HG03432 (cell line): ENCODE measurements around the gene CABP7.

Experiments used
- ATAC-seq: cut with Tn5 transposase; IDR thresholded peaks from one replicate; pipeline ENCODE4 v1.9.1; 2021; ENCODE audit warnings: mild to moderate bottlenecking, moderate library complexity; ENCODE audit not compliant: unreplicated experiment

The CABP7 gene

DNA sequence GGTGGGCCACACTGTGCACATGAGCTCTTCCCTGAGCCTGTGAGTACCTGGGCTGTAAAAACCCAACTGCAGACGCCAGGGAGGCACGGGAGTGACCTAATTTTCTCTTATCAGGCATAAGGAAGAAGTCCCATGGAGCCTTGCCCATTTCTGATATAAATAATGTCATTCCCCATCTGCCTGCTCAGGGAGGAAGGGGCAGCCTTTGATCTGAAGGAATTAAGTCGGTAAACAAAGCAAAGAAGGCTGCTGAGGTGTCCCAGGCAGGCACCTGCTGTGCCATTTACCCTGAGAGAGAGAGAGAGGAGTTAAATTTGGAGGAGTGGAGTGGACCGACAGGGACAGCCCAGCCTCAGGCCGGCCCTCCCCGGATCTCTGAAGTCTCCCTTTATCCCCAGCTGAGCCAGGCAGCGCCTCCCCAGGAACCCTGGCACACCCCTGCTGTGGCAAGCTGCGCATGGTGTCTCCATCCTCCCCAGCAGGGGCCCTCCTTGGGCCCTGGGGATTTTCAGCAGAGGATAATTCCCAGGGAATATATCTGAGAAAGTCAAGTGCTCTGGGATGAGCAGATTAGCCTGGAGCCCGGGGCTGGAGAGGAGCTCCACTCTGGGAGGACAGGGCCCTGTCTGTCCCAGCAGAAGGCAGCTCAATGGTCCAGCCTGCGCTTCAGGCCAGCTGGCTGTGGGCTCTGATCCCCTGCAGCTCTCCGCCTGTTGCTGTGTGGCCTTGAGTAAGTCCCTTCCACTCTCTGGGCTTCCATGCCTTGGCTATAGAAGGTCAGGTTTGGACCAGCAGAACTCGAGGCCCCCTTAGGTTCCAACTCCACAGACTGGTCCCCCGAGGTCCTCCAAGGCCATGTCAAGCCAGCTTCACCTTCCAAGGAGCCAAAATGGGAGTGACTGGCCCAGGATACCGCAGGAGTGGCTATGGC, 17.5 kb upstream of the CABP7 start:
- ATAC-seq, result no peak

DNA sequence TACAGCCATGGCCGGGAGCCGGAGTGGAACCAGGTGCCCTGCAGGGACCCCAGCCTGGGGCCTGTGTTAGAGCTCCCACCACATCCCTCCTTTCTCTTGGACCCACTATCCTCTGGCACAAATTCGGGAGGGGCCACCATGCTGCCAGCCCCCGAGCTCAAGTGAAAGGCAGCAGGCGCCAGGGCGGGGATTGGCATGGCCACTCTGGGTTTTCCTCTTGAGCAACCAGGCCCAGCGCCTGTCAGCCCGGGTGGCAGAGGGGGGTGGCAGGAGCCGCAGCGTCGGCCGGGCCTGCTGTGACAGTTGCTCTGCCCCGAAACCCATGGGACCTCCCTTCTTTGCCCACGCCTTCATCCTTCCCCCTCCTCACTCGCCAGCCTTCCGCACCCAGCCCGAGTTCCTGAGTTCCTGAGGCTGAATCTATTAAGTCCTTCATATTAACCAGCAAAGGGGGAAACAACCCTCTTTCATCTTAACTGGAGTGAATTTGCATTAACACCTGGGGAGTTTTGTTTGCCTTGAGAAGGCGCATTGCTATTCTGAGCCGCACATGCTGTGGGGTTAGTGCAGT, 16.8 kb upstream of the CABP7 start:
- no peak for ATAC-seq

DNA sequence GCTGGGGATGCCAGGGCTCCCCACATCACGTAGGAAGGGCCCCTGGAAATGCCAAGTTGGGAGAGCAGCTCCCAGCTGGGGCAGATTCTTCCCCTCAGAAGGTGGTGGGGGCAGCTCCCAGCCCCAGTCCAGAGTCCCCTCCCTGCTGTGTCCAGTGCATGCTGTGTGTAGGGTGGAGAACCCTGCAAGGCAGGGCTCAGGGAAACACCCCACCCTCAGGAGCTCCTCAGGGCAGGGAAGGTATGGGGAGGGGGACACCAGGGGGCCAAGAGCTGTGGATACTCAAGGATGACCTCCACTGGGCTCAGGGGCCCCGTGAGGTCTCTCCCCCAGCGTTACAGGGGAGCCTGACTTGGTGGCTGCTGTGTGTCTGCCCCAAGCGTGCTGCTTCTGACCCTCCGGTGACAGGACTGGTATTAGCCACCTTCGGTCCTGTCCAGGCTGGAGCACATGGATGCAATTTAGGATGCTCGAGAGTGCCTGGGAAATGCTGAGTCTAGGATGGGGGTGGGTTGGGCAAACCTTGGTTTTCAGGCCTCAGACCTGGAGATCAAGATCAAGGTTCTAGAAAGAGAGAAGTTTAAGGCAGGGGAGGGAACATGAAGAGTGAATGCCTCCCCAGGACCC, 16.1 kb upstream of the CABP7 start:
- ATAC-seq, result no peak

DNA sequence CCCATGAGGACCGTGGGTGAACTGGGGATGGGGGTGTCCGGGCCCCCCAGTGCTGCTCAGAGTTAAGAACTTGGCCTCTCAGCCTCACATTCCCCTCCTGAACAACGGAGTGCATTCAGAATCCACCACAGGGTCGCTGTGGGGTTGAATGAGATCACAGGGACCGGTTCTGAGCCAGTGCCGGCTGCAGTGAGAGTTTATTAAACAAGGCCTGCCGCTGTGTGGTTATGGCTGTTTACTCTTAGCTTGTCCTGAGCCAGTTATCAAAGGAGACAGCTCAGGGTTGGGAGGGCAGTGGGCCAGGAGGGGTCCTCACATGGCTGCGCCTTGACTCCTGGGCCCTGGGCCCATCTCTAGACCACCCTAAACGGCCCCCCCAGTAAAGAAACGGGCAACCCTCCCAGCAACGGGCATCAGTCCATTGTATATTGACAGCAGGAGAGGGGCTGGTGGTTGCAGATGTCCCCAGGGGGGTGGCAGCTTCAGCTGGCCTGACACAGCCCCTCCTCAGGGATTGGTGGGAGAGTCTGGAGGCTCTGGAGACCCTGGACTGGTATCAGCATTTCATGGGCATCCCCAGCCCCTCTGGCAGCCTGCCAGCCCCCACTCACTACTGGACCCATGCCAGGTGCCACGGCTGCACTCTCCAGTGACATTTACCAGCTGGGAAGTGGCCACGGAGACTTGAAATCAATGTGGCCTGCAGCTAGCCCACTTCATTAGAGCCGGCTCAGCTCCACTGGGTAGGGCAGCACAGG, 15.1 kb upstream of the CABP7 start:
- no peak for ATAC-seq

DNA sequence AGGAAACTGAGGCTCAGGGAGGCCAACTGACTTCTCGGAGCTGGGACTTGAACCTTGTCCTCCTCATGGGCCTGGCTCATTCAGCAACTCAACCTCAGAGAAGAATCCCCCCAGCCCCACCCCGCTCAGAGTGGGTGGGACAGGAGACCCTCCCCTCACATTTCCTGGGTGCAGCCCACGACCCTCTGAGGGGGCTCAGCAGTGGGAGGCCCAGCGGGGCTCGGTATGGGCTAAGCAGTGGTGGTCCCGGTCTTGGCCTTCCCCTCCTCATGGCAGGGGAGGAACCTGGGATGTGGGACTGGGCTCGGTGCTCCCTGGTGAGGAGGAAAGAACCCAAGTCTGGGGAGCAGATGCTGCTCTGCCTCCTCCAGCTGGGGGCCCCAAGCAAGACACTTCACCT, 14.2 kb upstream of the CABP7 start:
- ATAC-seq, result no peak

DNA sequence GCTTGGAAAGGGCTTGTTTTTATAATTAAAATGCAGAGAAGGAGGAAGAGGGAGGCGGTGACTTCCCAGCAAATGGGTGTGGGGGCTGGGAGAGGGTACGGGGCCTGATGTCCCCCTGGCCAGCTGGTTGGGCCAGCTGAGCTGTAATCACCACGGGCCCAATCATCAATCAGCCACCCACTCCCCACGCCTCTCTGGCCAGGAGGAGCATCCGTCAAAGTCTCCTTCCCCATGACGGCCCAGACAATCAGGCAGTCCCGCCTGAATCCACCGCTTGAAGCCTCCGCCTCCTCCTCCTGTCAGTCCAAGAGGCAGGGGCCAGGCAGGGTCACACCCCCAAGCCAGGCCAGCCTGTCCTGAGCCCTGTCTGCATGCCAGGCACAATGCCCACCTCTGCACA, 13.3 kb upstream of the CABP7 start:
- ATAC-seq, result no peak

DNA sequence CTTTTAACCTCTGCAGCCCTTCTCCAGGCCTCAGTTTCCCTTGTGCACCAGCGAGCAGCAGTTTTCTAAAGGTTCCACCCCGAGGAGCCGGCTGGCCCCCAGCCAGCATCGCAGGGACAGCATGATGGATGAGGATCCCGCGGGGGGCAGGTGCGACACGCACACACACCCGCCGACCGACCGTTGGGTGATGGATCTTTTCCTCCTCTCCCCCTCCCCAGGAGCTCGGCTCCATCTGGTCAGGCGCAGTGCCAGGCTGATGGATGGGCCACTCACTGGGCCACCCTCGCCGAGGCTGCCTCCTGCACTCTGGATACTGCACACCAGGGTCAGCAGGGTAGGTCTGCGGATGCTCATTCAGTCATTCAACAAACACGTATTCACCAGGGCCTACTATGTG, 12.8 kb upstream of the CABP7 start:
- ATAC-seq, result no peak

DNA sequence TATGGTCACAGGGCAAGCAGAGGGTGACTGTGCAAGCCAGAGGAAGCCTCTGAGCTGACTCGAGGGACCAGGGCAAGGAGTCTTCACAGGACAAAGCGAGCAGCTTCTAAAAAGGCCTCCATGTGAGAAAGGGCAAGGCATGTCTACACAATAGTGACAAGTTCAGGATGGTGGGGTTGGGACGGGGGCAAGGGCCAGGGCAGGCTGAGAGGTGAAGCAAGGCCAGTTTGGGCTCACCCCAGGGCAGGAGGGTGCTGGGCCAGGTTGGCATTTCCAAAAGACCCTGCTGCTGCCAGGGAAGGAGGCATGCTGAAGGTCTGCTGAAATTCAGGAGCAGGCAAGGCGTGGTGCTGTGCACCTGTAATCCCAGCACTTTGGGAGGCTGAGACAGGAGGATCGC, 12.3 kb upstream of the CABP7 start:
- ATAC-seq, result no peak

DNA sequence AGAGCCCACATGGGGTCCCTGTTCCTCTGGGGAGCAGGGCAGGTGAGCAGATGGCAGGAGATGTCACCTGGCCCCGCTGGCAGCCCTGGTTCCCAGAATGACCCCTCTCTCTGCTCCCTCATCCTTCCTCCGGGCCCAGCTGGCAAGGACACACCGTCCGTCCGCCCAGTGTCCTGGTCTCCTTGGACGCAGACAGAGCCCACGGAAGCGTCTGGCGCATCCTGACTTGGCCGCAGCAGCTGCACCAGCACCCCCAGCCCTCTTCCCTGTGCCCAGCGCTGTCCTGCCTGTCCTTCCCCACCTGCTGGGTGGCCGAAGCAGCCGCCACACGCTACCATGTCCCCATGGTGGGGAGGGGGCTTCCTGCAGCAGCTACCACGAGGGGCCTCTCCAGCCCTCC, 9.6 kb upstream of the CABP7 start:
- no peak for ATAC-seq

DNA sequence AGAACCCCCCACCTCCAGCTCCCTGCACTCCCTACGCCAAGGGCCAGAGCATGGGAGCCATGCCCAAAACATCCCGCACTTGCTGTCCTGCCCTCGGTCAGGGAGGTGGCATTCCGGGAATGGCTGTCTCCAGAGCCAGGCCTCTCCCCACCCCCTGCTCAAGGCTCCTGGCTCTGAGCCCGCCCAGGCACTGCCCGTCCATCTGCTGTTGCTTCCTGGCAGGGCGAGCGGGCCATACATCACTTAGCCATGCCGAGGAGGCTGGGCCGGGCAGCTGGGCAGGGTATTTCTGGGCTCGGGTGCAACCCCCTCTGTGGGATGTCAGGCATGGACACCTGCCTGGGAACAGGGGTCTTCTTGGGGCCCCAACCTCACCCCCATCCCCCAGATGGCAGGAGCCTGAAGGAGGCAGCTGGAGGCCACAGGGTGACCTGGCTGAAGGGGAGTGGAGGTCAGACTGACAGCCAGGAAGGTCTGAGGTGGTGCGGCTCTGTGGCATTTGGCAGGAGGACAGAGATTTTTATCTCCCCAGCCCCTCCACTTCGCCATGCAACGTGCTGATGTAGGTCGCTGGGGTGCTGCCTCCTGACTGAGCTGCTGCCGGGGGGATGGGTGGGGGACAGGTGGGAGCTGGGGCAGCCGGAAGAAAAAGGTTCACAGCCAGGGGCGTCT, 8.7 kb upstream of the CABP7 start:
- ATAC-seq, result no peak

DNA sequence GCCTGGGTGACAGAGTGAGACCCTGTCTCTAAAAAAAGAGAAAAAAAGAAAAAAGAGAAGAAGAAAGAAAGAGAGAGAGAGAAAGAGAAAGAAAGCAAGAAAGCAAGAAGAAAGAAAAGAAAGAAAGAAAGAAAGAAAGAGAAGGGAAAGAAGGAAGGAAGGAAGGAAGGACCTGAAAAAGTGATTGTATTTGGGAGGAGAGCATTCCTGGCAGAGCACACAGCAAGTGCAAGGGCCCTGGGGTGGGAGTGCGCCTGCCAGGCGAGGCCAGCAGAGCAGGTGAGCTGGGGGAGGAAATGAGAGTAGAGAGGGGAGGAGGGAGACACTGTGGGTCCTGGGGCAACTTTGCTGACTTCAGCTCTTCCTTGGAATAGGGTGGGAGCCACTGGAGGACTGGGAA, 7.7 kb upstream of the CABP7 start:
- no peak for ATAC-seq

DNA sequence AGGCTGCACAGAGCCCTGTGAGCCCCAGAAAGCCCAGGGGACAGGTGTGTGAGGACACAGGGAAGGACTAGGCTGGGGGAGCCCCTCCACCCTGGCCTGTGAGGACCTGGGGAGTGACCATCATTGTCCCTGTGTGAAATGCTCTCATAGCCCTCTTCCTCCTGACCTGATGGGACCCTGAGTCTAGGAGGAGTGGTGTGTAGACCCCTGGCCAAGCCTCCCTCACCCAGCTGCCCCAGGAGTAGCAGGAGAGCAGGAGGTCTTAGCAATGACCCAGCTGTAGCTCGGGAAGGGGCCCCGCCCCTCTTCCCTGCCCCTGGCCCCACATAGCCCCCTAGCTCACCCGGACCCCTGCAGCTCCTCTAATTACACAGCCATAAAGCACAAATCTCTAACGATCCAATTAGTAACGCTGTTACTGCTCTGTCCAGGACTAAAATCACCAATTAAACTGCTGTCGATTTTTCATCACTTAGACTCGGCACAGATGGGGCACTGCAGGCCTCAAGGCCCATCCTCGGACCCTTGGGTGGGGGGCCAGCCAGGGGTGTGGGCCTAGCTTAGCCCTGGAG, 6.6 kb upstream of the CABP7 start:
- no peak for ATAC-seq

DNA sequence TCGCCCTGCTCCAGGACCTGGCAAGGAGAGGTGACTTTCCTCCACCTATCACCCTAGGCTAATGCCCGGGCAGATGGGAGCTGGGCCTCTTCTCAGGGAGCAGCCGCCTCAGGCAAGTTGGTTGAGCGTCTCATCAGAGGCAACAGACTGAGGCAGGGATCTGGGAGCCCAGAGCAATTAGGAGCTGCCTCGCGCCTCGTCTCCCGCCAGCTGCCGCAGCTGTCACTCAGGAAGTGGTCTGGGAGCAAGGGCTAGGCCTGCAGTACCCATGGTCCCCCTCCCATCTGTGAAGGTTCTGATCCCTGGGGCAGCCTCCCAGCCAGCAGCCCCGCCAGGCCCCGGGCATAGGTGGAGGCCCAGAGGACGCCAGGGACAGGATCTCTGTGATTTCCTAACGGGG, 4.6 kb upstream of the CABP7 start:
- no peak for ATAC-seq

DNA sequence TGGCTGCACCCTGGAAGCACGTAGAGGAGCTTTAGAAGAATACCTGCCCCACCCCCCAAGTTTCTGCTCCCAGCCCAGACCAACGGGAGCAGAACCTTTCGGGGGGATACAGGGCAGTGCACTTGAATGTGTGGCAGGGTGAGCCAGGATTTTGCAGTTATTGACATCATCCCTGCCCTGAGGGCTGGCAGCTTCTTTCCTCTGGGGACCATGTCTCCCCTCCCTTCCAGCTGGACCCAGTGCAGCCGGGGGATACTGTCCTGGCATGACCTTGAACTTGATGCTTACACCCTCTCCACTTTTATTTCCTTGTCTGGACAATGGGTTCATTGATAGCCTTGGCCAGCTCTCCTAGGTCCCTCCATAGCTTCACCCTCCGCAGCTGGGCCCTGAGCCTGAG, 4.1 kb upstream of the CABP7 start:
- ATAC-seq, result no peak

DNA sequence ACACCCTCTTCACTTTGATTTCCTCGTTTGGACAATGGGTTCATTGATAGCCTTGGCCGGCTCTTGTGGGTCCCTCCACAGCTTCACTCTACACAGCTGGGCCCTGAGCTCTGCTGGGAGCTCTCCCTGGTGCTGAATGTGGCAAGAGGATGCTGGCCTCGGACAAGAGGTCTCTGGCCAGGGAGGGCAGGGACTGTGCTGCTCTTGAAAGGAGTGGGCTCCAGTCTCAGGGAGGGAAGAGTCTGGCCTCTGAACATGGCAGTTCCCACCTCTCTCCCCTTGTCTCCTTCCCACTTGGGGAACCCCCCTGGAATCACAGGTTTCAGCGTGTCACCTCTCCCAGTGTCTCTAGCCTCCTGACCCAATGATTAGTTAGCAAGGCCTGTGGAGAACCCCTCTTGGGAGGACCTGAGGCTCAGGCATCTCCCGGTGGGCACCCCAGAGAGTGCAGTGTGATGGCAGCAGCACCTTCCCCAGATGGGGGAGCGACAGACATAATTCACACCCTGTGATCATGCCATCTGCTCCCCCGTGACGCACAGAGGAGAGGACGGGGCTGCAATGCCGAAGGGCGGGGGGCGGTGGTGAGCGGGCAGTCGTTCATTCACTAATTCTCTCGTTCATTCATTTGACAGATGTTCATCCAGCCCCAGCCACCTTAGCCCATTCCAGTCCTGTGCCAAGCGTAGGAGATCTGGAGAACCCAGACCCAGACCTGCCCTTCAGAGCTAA, 2.8 kb upstream of the CABP7 start:
- no peak for ATAC-seq

DNA sequence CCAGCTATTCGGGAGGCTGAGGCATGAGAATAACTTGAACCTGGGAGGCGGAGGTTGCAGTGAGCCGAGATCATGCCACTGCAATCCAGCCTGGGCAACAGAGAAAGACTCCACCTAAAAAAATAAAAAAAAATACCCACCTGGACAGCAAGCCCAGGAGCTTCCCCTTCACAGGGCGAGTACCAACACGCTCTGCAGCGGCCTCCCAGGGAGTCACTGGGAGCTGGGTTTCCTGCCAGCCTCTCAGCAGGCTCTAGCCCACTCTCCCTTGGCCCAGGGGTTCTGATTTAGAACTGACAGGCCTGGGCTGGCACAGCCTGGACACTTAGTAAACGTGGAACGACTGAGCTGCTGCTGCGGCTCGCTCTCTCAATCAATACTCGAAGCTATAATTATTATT, 2.0 kb upstream of the CABP7 start:
- ATAC-seq, result no peak

DNA sequence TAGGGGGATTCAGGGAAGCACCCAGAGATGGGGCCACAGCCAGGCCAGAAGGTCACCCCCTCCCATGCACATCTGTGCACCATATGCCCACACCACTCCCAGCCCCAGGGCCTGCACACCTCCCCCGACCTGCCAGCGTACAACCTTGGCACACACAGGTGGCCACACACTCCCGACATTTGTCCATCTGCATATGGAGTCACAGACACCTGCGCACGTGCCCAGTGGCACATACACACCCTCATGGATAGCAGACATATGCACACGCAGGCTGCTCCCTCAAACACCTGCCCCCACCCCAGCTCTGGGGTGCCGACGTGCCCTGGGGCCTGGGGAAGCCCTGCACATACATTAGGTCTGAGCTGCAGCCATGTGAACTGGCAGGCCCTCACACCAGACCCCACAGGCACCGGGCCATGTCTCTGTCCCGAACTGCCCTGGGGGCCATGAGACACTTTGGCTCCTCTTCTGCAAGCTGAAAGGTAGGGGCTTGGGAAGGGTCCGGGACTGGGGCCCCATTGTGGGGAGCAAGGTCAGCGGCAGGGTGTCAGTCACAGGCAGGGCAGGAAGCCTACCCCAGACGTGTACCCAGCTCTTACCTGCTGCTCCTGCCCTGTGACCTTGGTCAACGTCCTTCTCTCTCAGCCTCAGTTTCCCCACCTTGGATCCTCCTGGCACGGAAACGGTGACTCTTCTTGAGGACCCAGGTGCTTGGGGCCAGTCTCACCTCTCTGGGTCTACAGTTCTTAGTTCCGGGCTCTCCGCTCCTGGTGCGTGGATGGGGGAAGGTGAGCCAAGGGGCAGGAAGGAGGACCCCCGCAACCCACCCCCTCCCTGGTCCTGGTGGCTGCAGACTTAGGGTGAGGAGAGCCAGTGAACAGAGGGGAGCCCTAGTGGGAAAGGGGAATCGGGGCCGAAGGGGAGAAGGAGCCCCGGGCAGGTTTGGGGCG, 579 bp upstream of the CABP7 start:
- no peak for ATAC-seq

DNA sequence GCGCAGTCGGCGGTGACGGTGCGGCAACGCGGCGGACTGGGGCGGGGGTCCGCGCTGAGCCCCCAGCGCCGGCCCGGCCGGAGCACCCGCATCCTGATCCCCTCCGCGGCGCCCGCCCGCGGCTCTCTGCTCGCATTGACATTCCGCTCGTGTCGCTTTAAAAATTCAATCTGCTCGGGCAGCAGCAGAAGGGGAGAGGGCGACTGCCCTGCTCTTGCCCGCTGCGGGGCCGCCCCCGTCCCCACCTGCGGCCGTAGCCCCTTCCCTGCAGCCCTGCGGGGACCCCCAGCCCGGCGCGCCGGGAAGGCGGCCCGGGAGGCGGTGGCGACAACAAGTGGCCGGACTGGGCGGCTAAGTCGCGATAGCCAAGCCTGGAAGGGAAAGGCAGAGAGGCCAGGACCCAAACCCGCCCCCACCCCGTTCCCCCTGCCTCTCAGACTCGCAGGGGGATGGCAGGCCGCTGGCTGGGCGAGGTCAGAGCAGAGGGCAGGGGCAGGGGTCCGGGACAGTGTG, 1.1 kb downstream of the CABP7 start:
- ATAC-seq, result no peak

DNA sequence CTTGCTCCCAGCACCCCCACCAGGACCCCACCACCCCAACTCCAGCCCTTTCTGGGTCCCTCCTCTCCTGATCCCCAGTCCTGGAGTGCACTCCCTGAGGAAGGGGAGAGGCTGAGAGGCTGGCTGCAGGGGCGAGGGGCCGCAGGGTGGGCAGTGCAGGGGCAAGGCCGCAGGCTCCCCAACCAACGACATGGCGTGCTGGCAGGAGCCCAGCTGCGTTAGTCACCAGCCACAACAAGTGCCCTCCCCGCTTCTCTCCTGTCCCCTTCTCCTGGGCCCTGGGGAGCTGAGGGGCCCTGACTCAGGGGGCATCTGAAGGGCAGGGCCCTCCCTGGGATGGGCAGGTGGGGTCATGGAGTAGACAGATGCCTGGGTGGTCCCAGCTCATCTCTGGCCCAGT, 2.3 kb downstream of the CABP7 start:
- ATAC-seq, result no peak
